ENCODE data around the gene PHETA1.

Gene PHETA1

DNA sequence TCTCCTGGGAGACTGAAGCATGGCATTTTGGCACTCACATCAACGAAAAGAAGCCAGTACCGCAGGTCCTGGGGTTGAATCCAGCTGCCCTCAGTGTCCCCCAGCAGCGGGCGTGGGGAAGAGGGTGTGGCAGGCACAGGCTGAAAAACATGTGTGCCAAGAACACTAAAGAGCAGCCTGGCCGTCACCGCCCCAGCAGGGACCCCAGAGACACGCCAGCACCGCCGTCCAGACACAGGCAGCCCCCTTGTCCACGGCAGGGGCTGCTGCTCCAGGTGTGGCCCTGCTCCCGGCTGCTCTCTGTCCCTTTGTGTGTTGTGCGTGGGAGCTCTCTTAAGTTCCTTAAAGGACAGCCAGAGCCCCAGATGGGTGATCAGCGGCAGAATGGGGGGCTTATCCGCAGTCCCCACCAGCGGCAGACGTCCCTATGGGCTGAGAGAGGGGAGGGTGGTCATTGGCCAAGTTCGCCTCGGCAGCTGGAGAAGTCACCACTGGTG is 556 bp downstream of the PHETA1 start:
- DNase-seq = no peak

DNA sequence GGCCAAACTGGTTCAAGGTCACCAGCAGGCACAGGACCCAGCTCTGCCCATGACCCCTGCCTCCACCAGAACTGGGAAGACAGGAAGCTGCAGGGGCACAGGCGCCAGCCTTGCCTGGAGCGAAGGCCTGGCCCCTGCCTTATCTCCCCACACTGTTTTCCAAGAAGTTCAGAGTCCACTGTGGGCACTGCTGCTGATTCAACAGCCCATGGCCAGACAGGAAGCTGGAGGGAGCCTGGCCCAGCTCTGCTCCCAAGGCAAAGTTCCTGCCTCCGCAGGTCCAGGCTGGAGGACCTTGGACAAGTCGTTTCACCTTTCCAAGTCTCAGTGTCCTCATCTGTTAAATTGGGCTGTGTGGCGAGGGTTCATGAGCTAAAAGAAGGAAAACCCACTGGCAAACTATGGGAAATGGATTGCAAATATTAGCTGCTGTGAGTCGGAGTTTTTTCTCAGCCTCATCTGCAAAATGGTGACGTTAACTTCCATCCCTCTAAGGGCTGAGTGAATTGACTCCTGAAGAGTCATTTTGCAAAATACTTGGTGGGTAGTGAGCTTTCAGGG is 1.2 kb downstream of the PHETA1 start:
- no peak for DNase-seq

DNA sequence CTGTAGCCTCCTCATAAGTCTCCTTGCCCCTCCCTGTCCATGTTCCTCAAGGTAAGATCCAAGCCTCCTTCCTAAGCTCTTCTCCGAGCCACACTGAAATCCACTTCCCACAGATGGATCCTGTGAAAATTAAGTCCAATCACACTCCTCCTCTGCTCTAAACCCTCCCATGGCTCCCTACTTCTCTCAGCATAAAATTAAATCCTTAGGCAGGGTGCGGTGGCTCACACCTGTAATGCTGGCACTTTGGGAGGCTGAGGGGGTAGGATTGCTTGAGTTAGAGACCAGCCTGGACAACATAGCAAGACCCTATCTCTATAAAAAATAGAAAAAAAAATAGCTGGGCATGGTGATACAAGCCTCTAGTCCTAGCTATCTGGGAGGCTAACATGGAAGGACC is 2.3 kb downstream of the PHETA1 start:
- no peak for DNase-seq

DNA sequence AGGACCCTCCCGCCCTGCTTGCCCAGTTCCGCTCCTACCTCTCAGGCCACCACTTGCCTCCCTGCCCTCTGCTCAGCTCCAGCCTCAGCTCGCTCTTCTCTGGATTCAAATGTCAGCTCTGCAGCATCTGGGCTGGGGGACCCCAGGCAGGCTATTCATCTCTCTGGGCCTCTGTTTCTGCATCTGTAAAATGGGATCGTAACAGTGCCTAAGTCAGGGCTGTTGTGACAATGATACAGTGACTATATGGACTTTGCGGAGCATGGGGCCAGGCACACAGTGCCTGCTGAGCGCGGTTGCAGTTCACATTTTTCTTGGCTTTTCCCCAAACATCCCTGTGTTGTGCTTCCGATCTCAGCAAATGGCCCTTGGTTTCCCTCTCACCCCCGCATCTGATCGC is 2.8 kb downstream of the PHETA1 start:
- no peak for DNase-seq

DNA sequence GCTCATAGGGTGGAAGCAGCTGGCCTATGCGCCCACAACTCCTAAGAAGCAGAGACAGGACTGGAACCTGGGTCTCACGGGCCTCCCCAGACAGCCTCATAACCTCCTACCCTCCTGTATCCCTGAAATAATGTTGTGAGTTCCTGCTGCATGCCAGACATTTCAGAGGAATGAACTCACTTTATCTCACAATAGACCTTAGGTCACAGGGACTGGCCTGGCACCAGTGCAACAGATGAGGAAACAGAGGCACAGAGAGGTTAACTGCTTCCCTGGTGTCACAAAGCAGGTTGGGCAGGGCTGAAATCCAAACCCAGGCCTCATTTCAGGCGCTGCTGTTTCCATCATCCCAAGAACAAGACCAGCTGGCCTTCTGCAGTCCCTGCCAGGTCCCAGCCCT is 5.3 kb downstream of the PHETA1 start:
- no peak for DNase-seq

DNA sequence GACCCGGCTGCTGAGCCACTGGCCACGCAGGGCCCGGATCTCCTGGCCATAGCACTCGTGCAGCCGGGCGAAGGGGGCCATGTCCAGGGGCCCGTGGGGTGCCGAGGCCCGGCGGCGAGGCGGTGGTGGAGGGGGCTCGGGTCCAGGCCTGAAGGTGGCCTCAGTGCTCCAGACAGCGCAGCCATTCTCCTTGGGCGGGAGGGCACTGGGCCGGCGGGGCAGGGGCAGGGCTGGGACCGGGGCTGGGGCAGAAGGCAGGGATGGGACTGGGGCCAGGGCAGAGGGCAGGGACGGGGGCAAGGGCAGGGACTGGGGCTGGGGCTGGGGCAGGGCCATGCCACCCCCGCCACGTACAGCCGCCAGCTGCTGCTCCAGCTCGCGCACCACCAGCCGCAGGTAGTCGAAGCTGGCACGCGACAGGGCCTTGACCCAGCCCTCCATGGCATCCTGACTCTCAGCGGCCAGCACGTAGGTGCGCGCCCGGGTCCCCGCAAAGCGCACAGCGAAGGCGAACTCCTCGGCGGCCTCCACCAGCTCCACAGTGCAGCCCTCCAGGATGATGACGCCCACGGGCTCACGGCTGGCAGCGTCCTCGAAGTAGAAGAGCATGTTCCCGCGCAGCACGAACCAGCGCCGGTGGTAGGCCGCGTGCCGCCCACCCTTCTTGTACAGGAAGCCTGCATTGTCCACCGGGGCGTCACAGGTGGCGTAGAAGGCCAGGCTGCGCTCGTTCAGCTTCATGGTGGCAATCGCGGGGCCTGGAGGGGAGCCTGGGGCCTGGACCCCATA is 6.0 kb downstream of the PHETA1 start:
- no peak for DNase-seq

DNA sequence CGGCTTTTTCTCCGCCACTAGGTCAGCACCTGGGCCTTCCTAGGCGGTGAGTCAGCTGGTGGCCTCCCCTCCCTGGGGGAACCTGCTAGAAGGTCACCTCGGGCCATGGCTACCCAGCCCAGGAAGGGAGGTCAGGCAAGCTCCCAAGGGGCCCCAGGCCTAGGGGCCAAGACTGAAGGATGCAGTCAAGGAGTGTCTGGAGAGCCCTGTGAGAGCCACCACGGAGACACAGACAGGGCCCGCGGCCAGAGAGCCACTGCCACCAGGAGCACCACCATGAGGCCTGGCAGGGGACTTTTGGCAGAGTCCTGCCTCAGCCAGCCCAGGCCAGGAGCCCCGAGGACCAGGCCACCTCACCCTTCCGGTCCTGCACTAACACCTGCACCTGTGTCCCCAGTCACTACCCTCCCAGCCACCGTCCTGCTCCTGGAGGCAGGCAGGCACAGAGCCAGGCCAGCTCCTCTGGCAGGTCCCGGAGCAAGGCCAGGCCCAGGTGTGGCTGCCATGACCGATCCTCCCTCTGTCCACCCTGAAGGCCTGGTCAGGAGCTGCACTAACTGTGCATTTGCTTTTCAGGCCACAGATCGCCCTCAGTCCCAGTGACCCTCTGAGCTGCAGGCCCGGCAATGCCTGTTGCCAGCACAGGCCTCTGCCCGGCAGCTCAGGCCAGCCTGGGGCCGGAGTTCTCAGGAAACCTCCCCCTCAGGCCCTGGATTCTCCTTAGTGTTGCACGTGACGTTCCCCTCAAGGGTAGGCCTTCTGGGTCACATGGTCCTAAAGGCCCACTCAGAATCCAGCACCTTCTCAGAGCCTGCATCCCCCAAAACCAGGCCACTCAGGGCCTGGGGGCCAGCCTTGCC is 6.9 kb downstream of the PHETA1 start:
- DNase-seq = no peak

DNA sequence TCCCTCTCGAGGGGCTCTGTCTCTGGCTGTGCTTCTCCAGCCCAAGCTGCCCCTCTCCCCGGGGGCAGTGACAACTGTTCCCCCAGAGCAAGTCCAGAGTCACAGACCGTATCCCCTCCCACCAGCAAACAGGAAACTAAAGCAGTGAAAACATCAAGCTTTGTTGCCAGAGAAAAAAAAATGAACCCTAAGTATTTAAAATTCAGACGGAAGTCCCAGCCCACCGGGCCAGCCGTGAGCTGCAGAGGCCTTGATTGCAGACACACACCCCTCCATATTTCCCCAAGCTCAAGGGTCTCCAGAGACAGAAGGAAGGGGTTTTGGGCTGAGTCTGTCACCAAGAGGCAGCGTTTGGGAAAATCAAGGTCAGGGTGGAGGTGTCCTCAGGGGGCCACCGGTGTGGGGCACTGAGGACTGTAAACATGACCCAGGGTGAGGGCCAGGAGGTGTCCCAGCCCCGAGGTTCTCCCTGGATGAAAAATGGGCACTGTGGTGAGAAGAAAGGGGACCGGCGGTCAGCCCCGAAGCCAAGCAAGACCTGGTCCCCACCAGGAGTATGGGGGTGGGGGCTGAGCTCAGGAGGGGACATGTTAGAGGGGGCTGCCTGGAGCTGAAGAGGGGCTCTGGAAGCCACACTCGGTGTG is 7.7 kb downstream of the PHETA1 start:
- DNase-seq = no peak

DNA sequence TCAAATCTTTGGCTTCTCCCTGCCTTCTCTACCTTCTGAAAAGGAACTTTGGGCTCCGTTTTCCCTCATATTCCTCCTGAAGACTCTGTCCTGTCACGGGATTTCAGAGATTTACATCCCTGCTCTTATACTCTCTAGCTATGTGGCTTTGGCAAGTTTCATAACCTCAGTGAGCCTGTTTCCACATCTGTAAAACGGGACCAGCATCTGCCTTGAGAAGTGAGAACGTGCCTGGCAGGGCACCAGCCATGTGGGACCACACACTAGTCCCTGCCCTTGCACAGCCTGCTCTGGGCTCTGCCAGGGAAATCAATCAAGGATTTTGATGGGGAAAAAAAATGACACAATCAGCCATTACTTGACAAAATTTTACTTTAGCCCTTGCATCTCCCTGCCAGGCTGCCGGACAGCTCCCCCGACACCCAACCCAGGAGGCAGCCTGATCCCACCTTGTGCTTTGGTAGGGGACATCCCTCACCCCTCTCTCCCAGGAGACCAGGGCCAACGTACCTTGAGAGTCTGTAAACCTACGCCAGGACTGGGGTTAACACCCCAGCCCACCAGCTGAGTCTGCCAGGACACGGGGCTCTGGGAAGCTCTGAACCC is 8.5 kb downstream of the PHETA1 start:
- no peak for DNase-seq

DNA sequence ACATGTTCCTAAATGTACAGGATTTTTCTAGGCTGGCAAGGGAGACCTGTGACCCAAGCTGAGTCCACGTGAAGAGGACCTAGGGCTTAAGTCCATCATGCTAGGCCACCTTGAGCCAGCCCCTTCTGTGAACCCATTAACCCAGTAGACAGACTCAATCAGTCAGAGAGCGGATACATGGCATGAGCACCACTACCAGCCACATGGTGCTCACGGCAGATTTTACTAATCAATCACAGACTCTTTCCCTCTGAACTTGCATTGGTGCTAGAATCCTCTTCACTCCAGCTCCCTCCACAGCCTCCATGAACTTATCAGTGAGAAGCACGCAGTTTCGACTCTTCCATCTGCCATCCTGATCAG is 9.0 kb downstream of the PHETA1 start:
- DNase-seq = no peak

DNA sequence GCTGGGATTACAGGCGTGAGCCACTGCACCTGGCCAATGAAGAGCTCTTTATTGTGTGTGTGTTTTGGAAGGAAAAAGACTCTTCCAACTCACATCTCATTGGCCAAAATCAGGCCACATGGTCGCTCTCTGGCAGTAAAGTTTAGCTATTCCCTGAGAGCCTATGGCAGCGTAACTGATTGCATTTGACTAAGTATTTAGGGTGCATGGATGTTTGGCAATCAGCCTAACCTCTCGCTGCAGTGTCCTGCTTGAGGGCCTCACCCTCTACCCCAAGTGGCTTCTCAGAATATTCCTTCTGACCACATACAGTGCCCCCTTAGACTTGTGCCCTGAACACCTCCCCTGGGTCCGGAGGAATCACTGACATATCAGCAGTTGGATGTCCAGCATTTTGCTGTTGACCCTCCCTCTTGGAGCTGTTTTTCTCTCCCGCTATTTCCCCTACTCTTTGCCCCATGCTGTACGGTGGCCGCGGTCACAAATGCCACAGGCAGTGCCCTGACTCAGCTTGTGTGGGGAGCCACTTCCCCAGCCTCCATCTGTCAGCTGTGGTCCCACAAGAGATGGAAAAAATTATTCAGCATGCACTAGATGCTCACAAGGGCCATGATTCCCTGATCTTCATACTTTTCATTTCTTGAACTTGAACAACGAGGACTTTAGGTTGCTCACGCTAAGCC is 9.5 kb downstream of the PHETA1 start:
- no peak for DNase-seq

DNA sequence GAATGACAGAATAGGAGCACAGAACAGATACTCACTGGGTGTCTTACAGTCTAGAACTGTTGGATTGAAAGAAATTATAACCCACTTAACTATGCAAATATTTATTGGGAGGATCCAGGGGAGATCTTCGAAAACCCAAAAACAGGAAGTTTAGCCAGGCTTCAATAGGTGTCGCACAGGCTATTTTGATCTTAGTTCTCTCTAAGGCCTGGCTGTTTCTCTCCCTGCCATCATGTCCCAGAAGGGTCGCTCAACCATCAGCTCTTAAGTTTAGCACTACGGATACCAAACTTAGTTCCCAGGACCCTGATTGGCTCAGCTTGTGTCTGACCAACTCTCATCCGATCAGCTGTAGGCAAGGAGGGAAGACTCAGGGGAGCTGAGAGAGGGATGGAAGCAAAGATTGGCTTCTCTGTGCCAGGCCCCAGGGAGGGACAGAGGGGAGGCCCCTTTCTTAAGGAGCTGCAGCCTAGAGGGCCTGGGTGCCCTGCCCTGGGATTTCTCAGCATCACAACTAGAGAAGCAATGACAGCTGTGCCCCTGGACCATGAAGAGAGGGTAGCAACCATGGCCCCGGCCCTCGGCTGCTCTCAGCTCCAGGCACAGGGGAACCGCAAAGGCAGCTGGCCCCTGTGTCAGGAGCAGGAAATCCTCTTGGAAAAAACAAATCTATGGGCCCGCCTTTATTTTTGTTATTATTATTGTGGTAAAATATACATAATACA is 13.5 kb downstream of the PHETA1 start:
- no peak for DNase-seq

DNA sequence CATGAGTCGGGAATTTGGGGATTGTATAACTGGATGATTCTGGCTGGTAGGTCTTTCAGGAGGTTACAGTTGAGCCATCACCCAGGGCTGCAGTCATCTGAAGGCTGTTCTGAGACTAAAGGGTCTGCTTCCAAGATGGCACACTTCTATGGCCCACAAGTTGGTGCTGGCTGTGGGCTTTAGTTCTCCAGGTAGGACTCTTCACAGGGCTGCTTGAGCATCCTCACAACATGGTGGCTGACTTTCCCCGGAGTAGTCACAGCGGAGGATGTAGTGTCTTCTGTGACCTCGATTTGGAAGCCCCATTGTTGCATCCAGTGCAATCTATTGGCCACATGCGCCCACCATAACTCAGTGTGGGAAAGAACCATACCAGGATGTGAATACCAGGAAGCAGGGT is 14.4 kb downstream of the PHETA1 start:
- no peak for DNase-seq

DNA sequence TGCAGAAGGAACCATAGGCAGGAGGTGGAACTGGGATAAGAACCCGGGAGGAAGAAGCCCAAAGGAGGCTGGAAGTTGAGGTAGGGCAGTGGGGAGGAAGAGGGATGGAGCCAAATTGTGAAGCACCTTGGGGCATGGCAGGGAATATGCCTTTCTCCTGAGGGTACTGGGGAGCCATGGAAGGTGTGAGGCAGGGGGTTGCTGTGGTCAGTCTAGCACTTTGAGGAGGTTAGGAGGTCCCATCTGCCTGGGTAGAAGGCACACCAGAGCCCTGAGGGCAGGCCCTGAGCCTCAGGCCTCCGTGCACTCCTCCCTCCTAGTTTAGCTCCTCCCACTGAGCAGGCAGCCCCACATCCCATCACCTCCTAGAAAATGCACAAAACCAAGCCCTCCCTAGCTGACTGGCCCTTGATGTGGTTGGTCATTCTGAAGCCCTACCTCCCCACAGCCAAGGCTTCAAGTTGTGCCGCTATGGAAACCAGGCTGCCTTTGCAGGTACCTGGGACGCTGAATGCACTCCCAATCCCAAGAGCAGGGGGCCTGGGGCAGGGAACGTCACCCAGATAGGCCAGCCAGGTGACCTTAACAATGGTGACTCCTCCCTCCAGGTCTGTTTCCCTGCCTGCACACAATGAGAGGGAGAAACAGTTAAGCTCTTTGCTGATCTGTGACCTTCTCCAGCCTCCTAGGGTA is 15.1 kb downstream of the PHETA1 start:
- no peak for DNase-seq

DNA sequence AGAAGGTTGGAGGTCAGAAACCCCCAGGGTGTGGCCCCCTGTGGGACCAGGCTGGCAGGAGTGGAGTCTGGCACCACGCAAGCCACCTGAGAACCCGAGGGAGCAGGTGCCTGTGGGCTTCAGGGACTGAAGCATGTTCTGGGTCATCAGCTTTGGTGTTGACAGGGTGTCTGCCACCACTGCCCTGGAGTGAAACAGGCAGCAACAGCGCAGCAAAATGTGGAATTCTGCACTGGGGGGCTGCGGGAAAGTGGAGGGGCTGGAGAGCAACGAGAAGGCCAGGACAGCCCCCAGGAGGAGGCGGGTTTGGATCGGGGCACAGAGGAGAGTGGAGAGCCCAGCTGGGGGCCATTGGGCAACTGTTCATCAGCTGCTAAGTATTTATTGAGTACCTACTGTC is 15.9 kb downstream of the PHETA1 start:
- DNase-seq = no peak

DNA sequence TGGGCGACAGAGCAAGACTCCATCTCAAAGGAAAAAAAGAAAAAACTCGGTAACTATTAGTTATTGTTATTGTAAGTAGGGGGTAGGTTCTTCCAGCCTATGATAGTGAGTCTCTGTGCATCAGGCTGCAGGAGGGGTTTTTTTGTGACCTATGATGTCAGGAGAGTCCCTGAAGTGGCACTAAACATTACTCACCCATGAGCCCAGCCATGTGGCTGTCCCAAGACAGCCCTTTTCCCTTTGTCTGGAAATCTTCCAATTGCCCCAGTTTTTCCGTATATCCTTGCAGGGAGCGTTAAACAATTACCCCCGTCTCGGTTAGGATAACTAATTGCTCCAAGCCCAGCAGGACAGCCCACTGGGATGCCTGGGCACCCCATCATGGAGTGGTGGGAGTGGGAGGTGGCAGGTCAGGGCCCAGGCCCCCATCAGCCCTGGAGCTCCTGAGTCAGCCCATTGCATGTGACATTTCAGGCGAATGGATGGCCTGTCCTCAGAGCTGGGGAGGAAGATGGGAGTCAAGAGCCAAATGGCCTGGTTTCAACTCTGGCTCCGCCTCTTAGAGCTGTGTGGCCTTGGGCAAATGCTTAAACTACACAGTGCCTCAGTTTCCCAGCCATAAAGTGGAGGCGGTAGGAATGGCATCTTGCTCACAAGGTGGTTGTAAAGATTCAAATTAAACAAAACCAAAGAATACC is 16.4 kb downstream of the PHETA1 start:
- no peak for DNase-seq

DNA sequence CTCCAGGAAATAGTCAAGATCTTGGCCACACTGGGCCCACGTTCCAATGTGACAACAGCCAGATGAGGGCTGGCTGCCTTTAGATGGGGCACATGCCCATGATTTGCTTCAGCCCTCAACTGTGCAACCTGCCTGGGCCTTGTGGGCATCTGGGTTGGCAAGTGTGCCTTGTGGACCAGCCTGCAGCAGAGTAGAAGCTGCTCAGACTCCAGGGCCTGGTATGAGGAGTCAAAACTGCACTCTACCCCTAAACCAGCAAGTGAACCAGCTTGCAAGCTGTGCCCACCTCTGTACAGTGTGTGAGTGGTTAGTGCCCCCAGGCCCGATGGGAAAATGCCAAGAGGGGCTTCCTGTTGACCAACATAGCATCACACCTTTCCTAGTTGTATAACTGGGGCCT is 17.9 kb downstream of the PHETA1 start:
- no peak for DNase-seq

DNA sequence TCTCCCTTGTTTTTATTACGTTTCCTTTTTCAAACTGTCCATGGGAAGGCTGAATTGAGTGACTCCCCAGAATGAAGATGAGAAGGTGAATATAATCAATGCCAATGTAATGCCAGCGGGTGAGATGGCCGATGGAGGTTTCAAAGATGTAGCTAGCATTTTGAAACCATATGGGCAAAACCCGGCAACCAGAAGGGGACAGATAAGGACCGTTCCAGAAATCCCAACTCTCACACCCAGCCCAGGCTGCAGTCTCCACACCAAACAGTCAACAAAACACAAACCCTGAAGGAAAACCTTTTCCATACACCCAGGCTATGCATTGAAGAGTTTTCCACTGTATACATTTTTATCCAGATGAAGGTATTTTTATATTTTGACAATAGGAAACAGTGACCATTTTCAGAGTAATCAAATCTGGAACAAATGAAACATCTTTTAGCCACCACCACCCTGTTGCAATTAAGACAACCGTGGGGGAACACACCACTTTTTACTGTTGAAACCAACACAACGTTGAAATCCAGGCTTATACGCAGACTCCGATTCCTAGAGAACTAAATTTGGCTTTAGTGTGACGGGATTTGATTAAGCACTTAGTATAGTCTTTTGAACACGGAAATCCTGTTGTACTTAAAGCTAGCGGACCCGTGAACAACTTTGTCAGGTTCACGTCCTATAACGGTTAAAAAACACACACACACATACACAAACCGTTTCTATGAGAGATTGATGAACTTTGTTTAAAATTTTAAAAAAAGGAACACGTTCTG is 19.0 kb downstream of the PHETA1 start:
- DNase-seq = no peak

DNA sequence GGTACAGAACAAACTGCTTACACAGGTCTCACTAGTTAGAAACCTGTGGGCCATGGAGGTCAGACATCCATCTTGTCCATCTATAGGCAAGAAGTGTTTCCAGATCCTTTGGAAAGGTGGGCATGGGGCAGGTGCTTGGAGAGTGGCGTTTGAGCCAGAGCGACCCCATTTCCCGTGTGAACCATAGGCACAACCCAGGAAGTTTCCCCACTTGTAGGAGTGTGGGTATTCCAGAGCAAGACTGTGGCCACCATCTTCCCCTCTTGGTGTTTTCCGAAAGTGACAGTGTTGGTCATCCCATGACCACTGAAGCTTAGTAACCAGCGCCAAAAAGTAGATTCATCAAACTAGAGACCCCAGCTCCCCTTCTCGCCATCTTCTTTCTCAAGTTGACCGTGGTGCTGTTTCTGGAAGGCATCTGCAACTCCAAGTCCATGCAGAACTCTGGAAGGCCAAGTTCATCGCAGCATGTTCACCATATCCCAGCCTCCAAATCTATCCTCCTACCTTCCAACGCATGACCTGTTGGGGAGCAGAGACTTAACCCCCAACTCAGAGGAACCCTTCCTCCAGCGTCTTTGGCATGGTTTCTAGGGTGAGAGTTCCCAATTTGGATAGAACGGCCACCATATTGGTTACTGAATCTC is 19.7 kb downstream of the PHETA1 start:
- no peak for DNase-seq
